GM18517 (cell line): Measurements from ENCODE around the gene GIMAP7.

Experiments
- ATAC-seq: cut with Tn5 transposase; IDR thresholded peaks from one replicate; pipeline ENCODE4 v1.9.1; 2021; ENCODE audit warnings: mild to moderate bottlenecking, moderate library complexity; ENCODE audit not compliant: unreplicated experiment

Gene GIMAP7

GRCh38 chr7:150569245-150569955 is 54.7 kb downstream of the GIMAP7 start:
- ATAC-seq = no peak
